HG03135 (cell line): ENCODE results near the gene ATF7IP.

ENCODE experiments used
- ATAC-seq: cut with Tn5 transposase; IDR thresholded peaks from one replicate; pipeline ENCODE4 v1.9.1; 2021; ENCODE audit warnings: mild to moderate bottlenecking, moderate library complexity; ENCODE audit not compliant: unreplicated experiment

ATF7IP gene

GRCh38 chr12:14416658-14417057 lies 51.2 kb downstream of the ATF7IP start:
- ATAC-seq, result no peak

- ATAC-seq, result no peak
Observed at GRCh38 chr12:14417715-14418114, 52.2 kb downstream of the ATF7IP start.

- no peak for ATAC-seq
Observed at GRCh38 chr12:14418451-14418890, 53.0 kb downstream of the ATF7IP start.

- ATAC-seq, result no peak
Observed at GRCh38 chr12:14422516-14423230, 57.2 kb downstream of the ATF7IP start.

GRCh38 chr12:14424545-14424944 lies 59.1 kb downstream of the ATF7IP start:
- ATAC-seq, result no peak

GRCh38 chr12:14426792-14427191 lies 61.3 kb downstream of the ATF7IP start:
- ATAC-seq, result no peak

- ATAC-seq, result no peak
Observed at GRCh38 chr12:14427929-14428328, 62.4 kb downstream of the ATF7IP start.

GRCh38 chr12:14430394-14430986 lies 65.0 kb downstream of the ATF7IP start:
- ATAC-seq, result no peak

- ATAC-seq, result no peak
Observed at GRCh38 chr12:14431975-14432374, 66.5 kb downstream of the ATF7IP start.

GRCh38 chr12:14435627-14436026 lies 70.1 kb downstream of the ATF7IP start:
- ATAC-seq, result no peak

- no peak for ATAC-seq
Observed at GRCh38 chr12:14442221-14442881, 76.9 kb downstream of the ATF7IP start.

- ATAC-seq, result no peak
Observed at GRCh38 chr12:14443531-14443930, 78.0 kb downstream of the ATF7IP start.

GRCh38 chr12:14450479-14450878 lies 85.0 kb downstream of the ATF7IP start:
- no peak for ATAC-seq

- ATAC-seq, result no peak
Observed at GRCh38 chr12:14452336-14452735, 86.9 kb downstream of the ATF7IP start.

- no peak for ATAC-seq
Observed at GRCh38 chr12:14452865-14453264, 87.4 kb downstream of the ATF7IP start.

- ATAC-seq, result no peak
Observed at GRCh38 chr12:14454098-14454907, 88.8 kb downstream of the ATF7IP start.

- no peak for ATAC-seq
Observed at GRCh38 chr12:14460212-14460841, 94.8 kb downstream of the ATF7IP start.

GRCh38 chr12:14471497-14471896 lies 106.0 kb downstream of the ATF7IP start:
- no peak for ATAC-seq

GRCh38 chr12:14473707-14474287 lies 108.3 kb downstream of the ATF7IP start:
- ATAC-seq, result no peak

GRCh38 chr12:14479004-14479403 lies 113.5 kb downstream of the ATF7IP start:
- ATAC-seq, result no peak
